Stimulated activated CD4-positive, alpha-beta T cell treated with anti-CD3 and anti-CD28 coated beads, Interleukin-2, amount 100 ng/mL, for 48 hours (primary cell): ENCODE results near the gene CHTF8.
"Not testable (repeated sequence)": the region's sequence is repeated elsewhere in the genome, so short reads cannot be mapped to it uniquely, and the experiment has no call there.

Experiments used
- DNase-seq, 2 donors: peaks; one replicate each; pipeline ENCODE4 v3.0.0-alpha.2; 2020

The CHTF8 gene, protein sequence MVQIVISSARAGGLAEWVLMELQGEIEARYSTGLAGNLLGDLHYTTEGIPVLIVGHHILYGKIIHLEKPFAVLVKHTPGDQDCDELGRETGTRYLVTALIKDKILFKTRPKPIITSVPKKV

DNA sequence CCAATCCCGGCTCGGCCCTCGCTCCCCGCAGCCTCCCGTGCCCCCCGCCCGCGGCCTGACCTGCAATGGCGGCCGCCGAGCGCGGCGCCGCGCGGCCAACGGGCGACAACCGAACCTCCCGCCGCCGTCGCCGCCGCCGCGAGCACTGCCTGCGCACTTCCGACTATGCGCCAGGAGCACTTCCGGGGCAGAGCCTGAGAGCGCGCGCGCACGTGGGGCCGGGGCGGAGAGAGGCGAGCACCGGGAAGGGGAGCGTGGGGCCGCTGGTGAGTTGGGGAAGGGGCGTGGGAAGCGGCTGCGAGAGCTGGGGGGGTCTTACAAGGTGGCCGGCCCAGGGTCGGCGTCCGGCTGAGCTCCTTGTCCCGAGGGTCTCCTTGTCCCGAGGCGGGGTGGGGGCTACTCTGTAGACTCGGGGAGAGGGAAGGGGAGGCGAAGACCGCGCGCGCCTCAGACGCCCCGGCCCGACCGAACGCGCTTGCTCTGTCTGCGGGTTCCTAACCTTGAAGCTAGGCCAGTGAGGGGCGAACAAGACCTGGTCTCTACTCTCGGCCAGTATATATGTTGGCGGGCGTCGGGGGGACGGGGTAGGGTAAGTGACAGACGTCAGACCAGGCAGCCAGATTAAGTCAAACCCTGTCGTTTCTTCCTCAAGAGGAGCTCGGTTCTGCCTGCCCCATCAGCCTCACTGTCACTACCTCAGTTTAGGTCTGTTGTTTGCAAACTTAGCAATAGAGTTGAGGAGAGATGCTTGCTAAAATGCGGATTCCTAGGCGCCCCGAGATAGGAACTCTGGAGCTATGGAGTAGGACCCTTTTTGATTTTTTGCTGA lies at the start of gene CHTF8, which contains the start of gene UTP4:
Gene CHTF8 (minus strand): TSS at position 165 of the 829 bp plus-strand sequence. CDS start 11,130 bp downstream, outside the sequence.
Gene UTP4 (plus strand): TSS at position 226 of the 829 bp plus-strand sequence. CDS start 811 bp downstream, outside the sequence.
- peak; percentile 81 to 82 for DNase-seq

DNA sequence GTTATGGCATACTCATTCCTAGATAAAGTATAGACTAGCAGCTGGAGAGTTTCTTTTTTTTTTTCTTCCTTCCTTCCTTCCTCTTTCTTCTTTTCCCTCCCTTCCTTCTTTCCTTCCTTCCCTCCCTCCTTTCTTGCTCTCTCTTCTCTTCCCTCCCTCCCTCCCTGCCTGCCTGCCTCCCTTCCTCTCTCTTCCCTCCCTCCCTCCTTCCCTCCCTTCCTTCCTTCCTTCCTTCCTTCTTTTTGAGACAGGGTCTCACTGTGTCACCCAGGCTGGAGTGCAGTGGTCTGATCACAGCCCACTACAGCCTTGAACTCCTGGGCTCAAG lies 47.6 kb upstream of the CHTF8 start:
- DNase-seq, result no peak

DNA sequence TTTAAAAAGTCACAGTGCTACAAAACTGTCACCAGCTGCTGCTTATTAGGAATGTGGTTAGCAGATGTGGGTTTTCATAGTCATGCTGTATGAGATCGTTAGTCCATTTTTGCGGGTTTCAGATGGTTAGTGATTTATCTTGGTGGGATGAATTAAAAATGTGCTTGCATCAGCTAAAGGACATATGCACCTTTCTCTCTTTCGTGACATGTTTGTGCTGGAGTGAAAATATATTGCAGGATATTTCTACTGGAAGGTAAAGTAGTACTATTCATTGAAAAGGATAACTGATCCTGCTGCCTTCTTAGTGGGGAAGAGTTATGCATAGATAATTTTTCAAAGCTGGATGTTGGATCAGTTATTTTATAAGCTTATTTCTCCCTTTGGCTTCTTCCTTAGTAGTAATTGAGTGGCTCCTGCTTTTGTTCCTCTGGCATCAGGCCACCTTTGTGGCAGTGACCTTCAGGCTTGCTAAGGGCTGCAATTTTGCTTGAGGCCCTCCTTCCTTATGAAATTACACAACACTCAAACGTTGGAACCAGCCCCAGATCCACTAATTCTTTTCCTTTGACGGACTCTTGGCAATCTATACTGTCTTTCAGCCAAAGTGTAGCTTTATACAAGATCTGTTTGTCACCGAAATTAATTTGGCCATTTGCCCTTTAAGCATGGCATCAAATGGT lies 47.1 kb upstream of the CHTF8 start:
- DNase-seq, result no peak

DNA sequence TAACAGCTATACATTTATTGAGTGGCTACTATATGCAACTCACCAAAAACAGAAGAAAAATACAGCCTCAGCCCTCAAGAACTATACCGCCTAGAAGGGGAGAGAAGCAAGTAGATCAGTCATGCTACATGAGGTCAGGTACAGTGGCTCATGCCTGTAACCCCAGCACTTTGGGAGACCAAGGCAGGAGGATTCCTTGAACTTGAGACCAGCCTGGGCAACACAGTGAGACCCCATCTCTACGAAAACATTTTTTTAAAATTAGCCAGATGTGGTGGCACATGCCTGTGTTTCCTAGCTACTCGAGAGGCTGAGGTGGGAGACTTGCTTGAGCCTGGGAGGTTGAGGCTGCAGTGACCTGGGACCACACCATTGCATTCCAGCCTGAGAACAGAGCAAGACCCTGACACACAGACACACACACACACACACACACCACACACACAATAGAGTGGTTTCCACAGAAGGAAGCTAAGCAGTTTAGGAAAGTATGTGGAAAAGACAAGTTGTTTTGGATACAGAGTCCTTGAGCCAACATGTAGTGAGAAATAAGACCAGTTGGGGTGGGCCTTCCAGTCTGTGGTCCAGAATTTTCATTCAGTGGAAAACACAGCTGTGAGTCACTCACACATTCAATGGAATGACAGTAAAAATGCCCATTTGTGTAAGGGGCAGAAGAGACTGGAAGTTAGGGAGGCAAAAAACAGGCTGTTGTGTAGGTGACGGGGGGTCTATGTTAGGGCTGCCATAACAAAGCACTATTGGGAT lies 43.8 kb upstream of the CHTF8 start:
- DNase-seq, result no peak

DNA sequence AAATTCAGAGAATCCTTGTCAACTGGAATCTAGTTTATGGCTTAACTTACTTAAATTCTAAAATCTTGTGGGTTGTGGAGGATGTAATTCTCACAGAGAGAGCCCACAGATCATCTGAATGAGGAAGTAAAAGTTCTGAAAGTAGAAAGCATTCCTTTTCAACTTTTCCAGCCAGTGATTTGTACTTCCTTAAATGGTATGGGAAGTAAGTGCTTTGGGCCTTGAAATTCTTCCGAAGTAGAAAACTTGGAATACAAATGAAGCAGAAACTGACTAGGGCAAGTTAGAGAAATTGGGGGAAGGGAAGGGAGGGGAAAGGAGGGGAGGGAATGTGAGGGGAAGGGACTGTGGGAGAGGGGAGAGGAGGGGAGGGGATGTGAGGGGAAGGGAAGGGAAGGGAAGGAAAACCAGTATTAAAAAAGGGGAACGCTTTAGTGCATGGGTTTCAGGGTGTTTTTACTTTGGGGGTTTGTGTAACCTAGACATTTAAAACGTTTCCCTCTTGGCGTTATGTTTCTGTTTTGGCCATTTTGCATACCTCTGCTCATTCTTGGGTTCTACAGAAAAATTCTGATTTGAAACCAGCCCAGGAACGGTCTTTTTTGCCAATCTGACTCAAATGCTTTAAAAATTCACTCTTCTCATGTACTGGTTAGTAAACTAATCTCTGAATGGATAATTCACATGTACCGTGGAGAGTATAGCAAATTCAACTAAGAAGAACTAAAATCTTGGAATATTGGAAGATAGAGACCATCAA lies 39.1 kb upstream of the CHTF8 start:
- no peak for DNase-seq

DNA sequence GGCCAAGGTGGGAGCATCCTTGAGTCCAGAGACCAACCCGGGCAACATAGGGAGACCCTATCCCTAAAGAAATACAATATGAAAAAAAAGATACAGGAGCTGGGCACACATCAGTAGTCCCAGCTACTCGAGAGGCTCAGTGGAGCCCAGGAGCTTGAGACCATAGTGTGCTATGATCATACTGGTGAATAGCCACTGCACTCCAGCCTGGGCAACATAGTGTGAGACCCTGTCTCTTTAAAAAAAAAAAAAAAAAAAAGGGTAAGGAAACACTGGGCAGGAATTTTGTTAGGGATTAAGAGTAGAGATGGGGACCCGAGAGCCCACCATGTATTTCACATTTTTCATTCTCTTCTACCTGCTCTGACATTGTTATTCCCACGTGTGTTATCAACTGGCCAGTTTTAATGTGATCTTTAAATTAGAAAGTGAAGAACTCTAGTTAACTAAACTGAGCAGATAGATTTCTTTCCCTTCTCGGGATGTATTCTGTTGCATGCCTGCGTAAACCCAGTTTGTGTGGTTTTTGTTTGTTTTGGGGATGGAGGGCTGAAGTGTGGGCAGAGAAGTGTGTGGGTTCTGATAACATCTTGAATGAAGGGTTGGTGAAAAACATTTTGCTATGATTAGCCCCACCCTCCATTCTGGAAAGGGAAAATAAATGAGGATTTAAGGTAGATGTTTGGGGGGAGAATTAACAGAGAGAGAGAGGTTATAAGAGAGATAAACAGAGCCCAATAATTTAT lies 37.4 kb upstream of the CHTF8 start:
- DNase-seq, result no peak

DNA sequence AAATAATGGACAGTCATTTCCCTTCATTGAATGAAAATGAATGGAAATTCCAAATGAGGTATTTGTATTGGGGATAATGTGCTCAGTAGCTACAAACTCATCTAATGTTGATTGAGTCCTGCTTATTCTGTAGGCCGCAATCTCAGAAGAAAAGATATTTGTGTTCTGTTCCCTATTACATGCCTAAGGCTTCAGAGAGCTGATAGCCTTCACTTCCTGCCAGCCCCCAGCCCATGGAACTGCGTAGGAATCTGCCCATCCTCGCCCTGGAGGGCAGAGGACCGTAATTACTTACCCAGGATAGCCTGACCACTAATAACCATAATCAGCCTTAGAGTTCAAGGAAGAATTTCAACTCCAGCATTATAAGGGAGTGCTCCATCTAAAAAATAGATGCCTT lies 36.7 kb upstream of the CHTF8 start:
- DNase-seq, result no peak

DNA sequence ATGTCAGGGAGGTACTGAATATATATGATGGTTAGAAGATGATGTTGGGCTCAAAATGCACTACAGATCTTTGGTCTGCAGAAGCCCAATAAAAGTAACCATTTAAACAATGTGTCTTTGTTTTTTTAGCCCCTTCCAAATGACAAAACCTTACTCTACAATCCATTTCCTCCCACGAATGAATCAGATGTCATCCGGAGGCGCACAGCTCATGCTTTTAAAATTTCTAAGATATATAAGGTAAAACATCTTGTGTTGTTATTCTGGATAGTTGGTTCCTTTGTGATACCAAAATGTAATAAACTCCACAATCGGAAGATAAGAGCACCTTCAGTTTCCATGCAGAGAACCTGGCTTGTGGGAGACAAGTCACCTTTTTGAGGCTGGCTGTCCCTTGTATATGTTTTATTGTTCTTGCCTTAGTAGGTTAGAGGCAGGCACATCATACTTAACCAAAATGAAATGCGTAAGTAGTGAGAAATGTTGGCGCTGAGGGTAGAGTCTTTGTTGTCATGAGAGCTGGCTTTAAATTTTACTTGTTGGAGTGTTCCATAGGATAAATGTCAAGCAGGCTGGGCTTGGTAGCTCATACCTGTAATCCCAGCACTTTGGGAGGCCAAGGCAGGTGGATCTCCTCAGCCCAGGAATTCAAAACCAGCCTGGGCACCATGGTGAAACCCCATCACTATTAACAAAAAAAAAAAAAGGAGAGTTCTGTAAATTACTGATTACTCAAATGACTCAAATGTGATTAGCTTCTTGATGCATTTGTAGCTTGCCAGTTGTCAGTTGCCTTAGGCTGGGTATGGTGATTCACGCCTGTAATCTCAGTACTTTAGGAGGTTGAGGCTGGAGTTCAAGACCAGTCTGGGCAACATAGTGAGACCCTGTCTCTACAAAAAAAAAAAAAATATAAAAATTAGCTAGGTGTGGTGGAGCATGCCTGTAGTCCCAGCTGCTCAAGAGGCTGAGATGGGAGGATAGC lies 34.9 kb upstream of the CHTF8 start:
- no peak for DNase-seq

DNA sequence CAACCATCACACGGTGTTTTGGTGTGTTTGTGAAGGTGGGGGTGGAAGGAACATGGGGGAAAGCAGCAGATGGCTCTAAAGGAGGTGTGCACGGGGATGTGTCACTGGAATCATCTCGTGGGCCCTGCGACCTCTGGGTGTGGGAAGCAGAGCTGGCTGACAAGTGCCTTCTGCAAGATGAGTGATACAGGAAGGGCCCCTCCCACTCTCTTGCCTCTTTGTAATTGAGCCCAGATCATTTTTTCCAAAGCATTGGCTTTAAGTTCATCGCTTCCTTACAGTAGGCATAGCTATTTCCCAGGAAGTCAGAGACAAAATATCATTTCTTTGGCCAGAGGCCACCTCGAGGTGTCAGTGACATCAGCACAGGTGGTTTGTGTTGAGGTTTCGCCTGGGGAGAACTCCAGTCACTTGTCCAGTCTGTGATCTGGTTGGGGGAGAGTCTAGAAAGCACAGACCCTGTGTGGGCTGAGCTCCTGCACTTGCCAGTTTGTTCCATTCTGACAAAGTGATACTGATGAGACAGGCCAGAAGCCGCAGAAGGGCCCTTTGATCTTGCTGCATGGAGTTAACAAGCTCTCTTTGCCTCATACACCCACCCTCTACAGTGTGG lies 33.9 kb upstream of the CHTF8 start:
- DNase-seq, result peak; percentile 59 to 65

DNA sequence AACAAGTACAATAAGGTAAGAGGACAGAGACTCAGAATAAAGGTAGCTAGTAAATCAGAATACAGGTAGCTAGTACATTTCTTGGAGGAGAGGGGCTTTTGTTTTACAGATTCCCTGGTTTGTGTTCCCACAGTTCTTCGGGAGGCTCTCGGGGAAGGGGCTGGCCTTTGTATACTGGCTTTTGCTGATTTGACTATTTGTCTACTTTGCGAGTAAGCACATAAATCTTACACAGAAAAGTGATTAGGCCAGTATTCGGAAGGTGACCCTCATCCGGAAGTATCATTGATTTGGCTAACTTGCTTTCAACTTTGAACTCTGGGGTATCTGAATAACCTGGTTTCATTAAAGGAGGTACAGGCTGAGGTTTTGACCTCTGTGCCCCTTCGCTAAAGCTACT lies 33.2 kb upstream of the CHTF8 start:
- no peak for DNase-seq

DNA sequence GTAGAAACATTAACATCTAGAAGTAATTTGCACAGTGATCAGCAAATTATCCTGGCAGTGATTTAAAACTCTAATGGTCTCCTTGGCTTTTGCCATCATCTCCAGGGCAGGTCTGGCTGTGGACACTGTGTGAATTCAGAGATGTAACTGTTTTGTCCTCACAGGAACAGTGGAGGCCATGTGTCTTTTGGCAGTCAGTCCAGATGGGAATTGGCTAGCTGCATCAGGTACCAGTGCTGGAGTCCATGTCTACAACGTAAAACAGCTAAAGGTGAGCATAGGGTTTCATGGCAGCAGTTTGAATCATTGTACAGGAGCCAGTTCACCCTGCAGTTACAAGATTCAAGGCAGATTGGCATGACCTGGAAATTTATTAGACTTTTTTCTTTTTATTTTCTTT lies 27.8 kb upstream of the CHTF8 start:
- DNase-seq, result no peak

DNA sequence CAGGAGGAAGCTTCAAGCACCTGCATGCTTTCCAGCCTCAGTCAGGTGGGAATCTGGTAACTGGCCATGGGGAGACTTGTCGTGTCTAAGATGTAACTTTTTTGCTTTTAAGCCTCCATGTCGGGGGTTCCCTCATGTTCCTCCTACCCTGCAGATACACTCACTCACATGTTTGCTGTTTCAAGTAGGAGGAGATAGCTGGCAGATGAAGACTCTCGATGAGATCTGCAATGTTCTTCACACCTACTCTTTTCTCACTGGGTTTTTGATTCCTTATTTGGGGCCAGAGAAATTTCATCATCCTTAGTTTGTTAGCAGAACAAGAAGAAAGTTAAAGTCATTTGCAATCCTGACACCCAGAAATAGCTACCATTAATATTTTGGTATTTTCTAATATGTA lies 24.8 kb upstream of the CHTF8 start:
- DNase-seq, result no peak

DNA sequence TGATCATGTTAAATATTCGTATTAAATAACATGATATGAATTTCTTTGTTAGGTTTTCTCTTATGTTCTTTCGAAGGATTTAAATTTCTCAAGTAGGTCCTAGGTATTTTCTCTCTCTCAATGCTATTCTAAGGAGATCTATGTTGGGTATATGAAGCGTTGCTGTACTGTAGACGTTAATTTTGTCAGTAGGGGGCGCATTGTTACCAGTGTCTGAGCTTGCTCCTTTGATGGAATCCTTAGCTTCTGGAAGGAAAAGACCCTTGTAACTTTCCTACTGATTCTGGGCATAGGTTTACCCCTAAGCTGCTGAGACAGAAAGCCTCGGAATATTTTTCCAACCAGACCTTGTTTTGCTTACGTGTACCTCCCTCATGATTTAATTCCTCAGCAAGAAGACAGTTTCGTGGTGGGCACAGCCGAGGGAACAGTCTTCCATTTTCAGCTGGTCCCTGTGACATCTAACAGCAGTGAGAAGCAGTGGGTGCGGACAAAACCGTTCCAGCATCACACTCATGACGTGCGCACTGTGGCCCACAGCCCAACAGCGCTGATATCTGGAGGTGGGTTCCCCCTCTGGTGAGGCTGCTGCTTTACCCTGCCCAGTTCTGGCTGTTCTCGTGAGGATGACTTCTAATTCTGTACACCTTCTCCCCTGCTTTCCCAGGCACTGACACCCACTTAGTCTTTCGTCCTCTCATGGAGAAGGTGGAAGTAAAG lies 17.9 kb upstream of the CHTF8 start:
- peak; percentile 35 to 50 for DNase-seq

DNA sequence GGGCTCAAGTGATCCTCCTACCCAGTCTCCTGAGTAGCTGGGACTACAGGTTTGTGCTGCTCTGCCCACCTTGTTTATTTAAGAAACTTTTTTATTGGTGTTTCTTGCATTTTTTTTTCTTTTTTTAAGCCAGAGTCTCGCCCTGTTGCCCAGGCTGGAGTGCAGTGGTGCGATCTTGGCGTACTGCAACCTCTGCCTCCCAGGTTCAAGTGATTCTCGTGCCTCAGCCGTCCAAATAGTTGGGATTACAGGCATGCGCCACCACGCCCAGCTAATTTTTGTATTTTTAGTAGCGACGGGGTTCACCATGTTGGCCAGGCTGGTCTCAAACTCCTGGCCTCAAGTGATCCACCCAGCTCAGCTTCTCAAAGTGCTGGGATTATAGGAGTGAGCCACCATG lies 17.2 kb upstream of the CHTF8 start:
- DNase-seq, result not testable (repeated sequence)

DNA sequence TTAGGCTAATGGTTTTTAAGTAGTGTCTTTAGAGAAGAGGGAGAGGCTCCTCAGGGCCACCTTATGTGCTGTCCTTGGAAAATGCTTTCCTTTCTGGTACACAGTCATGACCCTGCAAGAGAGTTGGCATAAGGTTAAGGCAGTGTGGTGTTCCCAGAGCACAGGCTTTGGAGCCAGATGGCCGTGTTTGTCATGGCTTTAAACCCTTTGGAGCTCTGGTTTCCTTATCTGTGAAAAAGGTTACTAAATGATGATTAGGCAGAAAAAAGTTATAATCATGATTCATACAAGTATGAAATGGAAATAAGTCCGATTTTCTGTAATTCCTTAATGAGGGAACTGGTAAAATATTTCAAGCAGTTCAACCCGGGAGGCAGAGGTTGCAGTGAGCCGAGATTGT lies 13.3 kb upstream of the CHTF8 start:
- no peak for DNase-seq

DNA sequence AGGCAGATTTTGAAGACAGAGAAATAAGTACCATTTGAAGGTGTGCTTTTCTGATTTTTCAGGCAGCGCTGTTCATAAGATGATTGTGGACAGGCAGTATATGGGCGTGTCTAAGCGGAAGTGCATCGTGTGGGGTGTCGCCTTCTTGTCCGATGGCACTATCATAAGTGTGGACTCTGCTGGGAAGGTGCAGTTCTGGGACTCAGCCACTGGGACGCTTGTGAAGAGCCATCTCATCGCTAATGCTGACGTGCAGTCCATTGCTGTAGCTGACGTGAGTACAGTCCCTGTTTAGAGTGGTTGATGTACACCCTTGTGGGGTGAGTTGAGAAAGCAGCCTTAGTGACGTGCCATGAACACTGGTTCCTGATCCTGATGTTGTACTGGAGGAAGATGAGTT lies 10.7 kb upstream of the CHTF8 start:
- no peak for DNase-seq

DNA sequence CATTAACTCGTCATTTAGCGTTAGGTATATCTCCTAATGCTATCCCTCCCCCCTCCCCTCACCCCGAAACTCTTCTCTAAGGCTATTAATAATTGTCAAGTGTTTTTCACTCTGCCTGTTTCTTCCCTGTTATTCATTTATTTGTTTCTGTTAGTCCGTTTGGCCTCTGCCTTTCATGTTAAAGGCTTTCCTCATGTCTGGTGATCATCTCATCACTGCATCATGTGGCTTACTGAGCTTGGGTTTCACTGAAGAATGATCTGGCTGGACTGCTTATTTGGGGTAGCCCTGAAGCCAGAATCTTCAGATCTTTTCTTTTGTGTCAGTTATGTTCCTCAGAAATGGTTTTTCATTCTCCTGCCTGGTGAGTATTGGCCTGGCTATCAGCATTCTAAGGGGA lies 9.5 kb upstream of the CHTF8 start:
- no peak for DNase-seq

DNA sequence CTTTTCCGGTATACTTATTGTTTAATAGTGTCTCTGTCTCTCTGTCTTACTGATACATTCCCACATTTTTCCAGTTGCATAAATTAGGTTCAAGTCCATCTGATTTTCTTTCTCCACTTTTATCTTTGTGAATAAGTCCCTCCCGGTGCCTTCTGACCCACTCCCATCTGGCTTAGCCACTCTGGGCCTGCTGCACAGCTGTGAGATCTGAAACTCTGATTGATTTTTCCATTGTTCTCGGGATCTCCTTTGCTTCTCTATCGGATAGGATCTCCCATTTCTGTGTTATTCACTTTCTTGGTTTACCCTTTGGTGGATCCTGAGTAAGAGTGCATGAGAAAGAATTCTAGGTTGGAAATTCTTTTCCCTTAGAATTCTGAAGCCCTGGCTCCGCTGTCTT lies 8.6 kb upstream of the CHTF8 start:
- no peak for DNase-seq

DNA sequence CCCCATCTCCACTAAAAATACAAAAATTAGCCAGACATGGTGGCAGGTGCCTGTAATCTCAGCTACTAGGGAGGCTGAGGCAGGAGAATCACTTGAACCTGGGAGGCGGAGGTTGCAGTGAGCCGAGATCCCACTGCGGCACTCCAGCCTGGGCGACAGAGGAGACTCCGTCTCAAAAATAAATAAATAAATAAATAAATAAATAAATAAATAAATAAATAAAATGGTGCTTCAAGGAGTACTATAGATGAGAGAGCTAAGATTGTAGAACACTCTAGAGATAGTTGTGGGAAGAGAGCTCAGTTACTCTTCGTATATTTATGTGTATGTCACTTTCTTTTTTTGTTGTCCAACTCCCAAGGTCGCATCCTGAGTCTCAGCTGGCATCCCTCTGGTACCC lies 7.1 kb upstream of the CHTF8 start:
- DNase-seq, result not testable (repeated sequence)
